ENCODE results near the gene FAM120B.

DNA sequence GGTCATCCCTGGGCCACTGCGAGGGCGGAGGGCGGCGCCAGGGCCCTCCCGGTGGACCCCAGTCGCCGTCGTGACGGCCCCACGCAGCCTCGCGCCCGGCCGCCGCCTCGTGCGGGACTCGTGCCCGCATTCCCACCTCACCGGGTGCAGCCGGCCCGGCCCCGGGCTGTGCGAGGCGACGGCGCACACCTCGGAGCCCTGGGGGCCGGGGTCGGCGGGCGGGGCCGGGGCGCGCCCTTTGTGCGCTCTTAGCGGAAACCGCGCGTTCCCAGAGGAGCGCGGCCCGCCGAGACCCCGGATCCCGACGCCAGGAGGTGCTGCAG is 10.2 kb upstream of the FAM120B start:
- TF ChIP-seq, protein P1, sequence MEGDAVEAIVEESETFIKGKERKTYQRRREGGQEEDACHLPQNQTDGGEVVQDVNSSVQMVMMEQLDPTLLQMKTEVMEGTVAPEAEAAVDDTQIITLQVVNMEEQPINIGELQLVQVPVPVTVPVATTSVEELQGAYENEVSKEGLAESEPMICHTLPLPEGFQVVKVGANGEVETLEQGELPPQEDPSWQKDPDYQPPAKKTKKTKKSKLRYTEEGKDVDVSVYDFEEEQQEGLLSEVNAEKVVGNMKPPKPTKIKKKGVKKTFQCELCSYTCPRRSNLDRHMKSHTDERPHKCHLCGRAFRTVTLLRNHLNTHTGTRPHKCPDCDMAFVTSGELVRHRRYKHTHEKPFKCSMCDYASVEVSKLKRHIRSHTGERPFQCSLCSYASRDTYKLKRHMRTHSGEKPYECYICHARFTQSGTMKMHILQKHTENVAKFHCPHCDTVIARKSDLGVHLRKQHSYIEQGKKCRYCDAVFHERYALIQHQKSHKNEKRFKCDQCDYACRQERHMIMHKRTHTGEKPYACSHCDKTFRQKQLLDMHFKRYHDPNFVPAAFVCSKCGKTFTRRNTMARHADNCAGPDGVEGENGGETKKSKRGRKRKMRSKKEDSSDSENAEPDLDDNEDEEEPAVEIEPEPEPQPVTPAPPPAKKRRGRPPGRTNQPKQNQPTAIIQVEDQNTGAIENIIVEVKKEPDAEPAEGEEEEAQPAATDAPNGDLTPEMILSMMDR (IDR thresholded peaks at IDR 0.05; ENCODE audit: low read depth, low read length, poor library complexity, severe bottlenecking) = no peak
- no peak for TF ChIP-seq EZH2phosphoT487 (IDR thresholded peaks at IDR 0.05; ENCODE audit: borderline replicate concordance, low read length)
